MM.1S (cell line): ENCODE results near the gene SDK1.

Experiments
- CTCF ChIP-seq: fragments of 300-600 bp; sonication (generic); IDR thresholded peaks from 2 replicates; pipeline ENCODE4 v1.5.1; 2016; ENCODE audit warnings: antibody characterized with exemption, low read length, mixed read lengths
- EZH2phosphoT487 ChIP-seq: fragments of 300-600 bp; sonication (generic); IDR thresholded peaks from 2 replicates; pipeline ENCODE4 v1.6.1; 2018; ENCODE audit warnings: antibody characterized with exemption, low read length

GRCh38 chr7:3959364-3959763, 658.3 kb downstream of the SDK1 start:
- TF ChIP-seq CTCF (no peak), EZH2phosphoT487 (no peak)
